RCC 7860 (cell line): ENCODE results near the gene RAB5B.

Source experiments
- DNase-seq: peaks from one replicate; pipeline ENCODE4 v3.0.0-alpha.2; 2015; ENCODE audit warnings: low spot score
- FAIRE-seq: peaks from 2 replicates; lab custom pipeline; 2012; peaks lifted over from hg19 to GRCh38; lab: Jason Lieb, UNC

Gene RAB5B, protein sequence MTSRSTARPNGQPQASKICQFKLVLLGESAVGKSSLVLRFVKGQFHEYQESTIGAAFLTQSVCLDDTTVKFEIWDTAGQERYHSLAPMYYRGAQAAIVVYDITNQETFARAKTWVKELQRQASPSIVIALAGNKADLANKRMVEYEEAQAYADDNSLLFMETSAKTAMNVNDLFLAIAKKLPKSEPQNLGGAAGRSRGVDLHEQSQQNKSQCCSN

DNA sequence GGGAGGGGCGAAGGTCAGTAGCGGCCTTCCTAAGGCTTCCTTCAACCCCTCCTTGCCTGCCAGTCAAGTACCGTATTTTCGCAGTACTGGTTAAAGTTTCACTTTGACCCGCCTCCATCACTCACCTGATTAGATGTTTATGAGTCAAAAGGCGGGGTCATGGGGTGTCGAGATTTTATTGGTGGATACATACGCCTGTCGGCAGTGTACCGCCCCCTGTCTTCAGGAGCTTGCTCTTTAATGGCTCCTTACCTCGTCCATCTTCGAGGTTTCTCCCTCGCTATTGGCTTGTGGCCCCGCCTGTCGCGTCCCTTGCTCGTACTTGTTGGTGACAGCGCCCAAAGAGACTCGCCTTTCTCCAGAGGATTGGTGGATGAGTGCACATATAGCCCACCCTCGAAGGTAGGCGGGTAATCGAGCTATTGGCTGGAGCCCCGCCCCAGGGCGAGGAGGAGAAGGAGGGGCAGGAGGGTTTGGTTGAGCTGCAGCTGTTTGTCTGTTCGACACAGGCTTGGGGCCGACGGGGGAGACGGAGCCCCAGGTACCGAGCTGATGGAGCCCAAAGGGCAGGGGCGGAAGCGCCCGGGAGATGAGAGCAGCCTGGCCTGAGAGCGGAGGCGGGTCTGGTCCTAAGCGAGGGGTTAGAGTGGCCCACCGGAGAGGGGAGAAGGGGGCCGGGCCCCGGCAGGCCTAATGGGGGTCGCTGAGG is at the start of gene RAB5B:
TSS of gene RAB5B (plus strand) at position 480 of the 709 bp plus-strand sequence. CDS start 12,883 bp downstream, outside the sequence.
- DNase-seq (peak; percentile 100), FAIRE-seq (peak; percentile 96)

DNA sequence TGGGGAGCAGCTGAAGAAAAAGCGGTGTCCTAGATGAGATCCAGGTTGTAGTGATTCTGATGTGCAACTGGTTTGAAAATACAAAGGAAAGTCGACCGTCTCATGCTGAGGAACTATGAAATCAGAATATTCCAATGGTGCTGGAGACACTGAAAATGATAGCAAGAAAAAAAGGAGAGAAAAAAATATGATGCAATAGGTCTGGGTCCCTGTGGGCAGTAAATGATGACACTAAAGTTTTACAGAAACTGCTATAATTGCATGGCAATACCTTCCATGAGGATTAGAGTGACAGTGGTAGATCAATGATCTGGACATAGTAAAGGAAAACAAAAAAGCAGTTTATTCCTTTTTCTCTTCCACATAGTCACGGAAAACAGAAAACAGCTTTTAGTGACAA is 48.5 kb upstream of the RAB5B start:
- no peak for FAIRE-seq
- DNase-seq, result no peak

DNA sequence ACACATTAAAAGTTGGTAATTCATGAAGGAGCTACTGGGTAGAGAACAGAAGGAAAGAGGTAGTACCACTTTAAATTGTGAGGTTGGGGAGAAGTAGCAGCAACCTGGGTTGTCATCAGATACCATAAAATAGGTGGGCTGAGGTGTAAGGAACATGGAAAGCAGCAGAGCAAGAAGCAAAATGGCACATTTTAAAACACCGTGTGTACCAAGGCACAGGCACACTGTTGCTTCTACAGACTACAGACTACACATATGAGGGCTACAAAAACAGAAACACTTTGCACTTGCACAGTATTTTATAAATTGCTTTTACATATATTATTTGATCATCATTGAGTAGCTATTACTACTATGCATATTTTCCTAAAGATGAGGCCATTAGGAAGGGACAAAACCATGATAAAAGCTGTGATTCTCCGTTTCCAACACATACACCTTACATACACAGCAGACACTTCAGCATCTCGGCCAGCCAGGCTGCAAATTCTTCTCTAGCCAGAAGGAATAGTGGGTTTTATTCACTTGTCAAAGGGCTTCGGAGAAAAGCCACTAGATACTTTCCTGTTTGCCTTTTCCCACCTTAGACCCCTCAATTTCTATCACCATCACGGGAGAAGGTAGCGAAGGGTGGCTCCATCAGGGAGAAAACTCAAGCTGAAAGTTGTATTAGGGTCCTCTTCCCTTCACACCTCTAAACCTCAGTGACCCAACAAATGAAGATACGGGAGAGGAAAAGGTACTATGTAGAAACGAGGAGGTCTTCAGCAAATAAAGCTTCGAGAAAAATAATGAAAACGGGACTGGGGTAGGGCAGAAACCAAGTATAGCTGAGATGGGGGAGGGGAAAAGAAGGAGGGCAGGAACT is 47.8 kb upstream of the RAB5B start:
- no peak for FAIRE-seq
- DNase-seq, result no peak

DNA sequence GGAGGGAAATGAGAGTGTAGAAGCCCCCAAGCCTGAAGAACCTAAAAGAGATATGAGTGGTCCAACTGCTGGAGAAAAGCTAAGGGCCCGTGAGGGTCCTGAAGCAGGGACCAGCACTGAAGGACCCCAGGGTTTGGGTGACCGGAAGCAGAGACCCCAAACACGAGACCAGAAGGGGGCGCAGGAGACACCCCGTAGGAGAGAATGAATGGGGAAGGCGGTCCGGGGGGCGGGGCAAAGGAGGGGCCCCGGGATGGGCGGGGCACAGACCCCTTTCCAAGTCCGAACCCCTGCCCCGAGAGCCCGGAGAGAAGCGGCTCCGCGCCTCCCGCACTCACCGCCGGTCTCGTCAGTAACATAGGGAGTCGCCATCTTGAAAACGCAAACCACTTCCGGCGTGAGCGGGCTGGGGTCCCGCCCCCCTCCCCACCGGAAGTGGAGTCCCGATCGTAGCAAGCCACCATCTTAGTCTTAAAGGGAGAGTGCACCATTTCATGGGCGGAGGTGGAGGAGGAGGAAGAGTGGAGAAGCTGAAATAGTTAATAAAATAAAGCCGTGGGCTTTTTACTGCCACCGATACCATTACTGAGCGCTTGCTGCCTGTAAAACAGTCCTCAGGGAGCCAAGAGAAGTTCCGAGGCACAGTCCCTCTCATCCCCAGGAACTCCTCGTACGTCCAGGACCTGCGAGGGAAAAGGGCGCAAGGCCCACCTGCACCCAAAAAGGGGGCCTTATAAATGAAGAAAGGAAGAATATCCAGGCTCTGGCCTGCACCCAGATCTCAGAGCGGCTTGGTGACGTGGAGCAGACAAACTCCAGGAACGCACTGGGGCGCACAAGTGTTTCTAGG is 46.9 kb upstream of the RAB5B start:
- DNase-seq (peak; percentile 81), FAIRE-seq (peak; percentile 12)

DNA sequence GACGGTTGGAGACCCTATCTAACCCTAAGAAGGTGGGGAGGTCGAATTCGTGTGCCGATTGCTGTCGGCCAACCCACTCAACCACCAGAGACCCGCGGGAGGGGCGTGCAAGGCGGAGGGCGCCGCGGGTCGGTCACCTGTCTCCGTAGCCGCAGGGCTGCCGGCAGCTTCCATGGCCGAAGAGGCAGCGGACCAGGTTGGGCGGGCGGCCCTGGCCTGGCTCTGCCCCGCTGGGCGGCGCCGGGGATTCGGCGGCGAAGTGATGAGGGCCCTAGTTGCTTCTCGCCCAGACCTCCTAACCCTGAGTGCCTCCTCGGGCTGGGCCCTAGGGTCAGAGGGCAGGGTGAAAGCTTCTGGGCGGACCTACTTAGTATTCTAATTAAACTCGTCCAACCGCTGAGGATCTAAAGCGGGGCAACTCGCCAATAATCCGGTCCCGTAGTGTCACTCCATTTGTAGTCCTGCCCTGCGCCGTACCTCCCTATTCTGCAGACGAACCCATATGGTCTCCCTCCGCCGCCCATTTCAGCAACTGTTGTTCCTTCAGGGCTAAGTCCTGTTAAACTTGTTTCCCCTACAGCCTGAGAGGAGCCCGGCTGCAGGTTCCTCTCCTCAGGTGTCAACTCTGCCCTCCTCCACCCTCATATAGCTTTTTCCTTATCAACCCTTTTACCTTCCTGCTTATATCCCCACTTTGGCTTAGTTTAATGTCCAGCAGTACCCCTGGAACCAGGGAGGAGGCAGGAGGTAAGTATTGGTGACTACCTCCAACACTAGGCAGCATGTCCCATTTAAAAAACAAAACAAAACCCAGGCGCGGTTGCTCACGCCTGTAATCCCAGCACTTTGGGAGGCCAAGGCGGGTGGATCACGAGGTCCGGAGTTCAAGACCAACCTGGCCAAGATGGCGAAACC is 46.0 kb upstream of the RAB5B start, which contains the start of gene PYM1:
TSS of gene PYM1 (minus strand) at position 307 of the 915 bp plus-strand sequence. CDS start at position 174, 133 bp downstream.
- FAIRE-seq, result no peak

DNA sequence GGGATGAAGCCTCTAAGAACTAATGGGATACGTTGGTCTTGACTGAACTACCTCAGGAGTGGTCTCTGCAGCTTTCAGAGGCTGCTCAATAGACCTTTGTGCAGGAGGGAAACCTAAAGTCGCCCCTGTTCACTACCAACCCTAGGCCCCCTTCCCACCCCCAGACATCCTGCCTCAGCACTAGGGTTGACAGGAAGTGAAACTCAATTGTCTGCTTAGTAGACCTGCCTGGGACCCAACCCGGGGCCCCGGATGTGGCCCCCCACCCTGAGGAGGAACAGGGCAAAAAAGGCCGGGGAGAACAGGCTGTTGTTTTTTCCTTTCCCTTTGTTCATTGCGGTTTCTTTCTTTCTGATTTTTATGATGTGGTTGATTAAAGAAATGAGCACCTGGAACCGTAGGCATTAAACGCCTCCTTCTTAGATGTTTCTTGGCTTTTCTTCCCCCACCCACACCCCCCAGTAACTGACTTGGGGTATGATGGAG is 44.5 kb upstream of the RAB5B start:
- FAIRE-seq (no peak), DNase-seq (no peak)

More for the DNA sequence above, 46.0 kb upstream of the RAB5B start, which contains the start of gene PYM1:
- DNase-seq, result peak; percentile 50

DNA sequence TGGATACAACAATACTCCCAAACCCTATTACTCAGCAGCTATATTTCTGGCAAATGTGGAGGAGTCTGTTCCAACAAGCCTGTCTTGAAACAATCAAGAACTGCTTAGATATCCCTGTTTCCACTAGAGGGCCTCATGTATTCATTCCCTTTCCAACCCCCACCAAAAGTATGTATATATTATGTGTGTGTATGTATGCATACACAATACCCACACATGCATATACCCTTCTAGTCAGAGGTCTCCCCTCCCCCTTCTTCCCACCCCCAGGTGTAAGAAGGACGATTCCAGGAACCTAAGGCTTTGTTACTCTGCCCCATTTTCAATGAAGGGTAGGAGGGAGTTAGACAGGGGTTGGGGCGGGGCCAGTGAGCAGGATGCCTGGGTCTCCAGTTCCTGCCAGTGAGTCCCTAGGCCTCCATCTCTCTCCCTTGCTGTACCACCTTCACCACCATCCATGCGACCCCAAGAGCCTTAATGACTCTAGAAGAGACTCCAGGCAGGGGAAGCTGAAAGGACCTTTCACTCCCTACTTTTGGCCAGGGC is 43.0 kb upstream of the RAB5B start, which contains the start of gene DGKA:
TSS of gene DGKA (plus strand) at position 392 of the 546 bp plus-strand sequence. CDS start 5,342 bp downstream, outside the sequence.
- DNase-seq (peak; percentile 31), FAIRE-seq (no peak)

DNA sequence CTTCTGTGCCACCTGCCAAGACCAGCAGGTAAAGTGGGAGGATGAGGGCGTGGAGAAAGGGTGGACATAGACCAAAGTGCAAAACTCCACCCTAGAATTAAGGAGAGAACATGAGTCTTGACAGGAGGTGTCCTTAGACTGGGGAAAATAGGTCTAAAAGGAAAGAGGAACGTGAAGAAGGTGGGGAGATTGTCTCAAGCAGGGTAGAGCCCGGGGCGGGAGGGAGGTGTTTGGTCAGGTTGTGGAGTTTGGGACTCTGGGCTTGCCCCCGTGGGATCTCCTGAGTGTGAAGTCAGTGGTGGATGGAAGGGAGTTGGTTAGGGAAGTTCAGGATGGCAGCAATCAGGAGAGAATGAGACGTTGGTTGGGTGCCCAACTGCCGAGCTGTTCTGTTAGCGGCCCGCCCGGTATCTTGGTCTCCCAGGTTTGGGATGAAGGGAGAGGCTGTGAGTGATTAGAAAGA is 42.5 kb upstream of the RAB5B start:
- no peak for FAIRE-seq

DNA sequence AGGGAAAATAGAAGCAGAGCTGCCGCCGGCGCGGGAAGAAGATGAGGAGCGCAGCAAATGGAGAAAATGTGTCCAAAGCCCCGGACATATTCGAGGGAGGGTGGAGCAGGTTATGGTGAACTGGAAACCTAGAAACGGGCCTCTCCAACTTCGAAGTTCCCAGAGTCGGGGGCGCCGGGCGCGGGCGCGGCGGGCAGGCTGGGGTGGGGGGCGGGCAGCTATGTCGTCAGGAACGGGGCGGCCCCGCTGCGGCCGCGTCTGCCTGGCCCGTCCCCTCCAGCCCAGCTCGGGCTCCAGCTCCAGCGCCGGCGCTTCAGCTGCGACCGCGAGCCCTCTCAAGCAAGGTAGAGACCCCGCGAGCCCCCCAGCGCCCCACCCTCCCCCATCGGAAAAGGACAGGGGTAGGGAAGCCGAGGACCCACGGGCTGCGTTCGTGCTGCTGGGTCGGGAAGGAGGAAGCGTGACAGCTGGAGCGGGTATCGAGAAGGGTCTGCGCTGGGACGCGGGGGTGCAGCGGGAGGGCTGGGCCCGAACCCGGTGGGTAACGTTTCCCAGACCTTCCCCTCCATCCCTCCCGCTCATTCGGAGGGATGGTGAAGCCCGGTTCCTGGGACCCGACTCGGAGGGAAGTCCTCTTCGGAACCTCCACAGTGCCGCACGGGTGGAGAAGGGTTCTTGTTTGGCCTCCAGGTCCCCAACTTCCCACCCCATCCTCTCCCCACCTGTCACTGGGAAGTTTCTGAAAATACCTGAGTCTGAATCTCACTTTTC is 41.9 kb upstream of the RAB5B start:
- FAIRE-seq (no peak), DNase-seq (no peak)

More for the DNA sequence above, 42.5 kb upstream of the RAB5B start:
- no peak for DNase-seq

DNA sequence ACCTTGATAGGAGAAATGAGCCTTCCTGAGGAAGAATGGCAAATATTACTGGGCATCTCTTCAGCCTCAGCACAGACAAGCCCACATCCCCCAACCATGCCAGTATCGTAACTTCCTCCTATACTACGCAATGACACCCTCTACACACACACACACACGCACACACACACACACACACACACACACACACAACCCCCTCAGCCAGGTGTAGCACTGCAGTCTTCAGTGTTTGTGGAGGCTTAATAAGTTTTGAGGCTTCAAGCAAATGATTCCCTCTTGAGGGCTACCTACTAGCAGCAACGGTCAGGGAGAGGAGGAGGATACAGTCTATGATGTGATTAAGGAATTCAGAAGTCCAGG is 41.3 kb upstream of the RAB5B start:
- FAIRE-seq (no peak), DNase-seq (no peak)

DNA sequence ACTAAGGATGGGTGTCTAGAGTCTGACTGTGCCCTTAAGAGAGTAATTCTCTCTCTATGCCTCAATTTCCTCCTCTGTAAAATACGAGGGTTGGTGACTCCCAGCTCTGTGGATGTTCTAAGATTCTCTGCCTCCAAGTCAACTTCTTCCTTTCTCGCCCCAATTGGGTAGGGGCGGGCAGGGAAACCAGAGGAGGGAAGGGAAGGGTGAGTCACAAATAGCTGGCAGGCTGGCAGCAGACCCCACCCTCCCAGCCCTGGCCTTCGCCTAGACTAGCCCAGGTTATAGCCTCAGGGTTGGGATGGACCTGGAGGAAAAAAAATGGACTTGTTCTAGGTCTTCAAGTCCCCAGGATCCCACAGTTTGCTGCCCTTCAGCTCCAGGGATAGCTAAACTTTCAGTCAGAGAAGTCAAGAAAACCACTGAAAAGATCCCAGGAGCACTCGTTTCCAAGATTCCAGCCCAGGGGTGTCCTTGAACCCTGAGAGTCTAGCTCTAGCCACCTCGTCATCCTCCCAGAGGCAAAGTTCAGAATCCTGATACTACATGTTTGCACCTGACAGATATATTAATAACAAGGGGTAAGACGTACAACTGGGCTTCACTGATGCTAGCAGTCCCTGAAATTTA is 40.6 kb upstream of the RAB5B start:
- FAIRE-seq (no peak), DNase-seq (peak; percentile 24)

DNA sequence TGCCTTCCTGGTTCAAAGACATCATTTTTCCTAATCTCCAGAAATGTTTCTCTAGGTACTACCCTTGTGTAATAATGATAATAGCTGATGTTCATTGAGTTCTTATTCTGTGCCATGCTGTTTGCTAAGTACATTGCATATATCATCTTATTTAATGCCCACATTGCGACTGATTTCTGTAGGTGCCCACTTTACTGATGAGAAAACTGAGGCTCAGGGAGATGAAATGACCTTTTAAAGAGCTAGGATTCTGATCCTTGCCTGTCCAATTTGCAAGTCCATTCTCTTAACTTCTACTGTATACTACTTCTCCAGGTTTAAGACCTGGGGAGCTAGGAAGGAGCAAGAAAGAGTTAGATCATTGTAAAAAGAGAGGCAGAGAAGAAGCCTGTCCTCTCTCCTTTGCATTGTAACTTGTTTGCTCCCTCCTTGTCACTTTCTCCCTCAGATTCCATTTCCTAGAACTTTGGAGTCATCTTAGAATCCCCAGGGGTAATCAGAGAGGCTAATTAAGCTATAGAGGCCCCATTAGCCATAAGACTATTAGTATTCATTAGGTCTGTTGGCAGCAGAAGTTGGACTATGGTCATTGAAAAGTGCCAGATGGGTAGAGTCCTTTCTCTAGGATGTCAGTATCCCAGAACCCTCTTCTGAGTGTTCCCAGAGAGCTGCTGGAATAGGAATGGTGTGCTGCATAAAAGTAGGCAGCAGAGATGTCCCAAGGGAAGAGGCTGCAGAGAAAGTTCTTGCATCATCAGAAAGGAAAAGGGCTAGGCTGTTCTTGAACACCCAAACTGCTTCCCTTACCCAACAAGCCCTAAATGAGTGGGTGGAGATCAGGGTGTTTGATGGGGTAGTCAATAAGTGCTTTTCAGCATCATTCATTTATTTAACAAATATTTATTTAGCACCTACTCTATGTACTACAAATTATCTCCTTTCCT is 39.8 kb upstream of the RAB5B start:
- no peak for FAIRE-seq
- DNase-seq, result no peak

DNA sequence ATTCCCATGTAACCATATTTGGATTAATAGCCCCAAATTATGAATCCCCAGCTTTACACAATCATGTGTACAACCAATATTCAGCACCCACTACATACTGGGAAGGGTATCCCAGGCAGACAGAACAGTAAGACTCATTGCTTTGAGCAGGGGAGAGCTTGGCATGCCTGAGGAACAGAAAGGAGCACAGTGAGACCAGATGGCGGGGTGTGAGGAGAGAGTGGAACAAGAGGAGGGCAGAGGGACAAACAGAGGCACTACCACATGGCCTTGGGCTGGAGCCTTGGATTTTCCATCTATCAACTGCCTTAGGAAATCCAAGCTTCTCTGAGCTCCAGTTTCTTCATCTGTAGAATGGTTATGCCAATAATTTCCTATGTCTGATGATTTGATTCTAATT is 39.1 kb upstream of the RAB5B start:
- FAIRE-seq (no peak), DNase-seq (no peak)

DNA sequence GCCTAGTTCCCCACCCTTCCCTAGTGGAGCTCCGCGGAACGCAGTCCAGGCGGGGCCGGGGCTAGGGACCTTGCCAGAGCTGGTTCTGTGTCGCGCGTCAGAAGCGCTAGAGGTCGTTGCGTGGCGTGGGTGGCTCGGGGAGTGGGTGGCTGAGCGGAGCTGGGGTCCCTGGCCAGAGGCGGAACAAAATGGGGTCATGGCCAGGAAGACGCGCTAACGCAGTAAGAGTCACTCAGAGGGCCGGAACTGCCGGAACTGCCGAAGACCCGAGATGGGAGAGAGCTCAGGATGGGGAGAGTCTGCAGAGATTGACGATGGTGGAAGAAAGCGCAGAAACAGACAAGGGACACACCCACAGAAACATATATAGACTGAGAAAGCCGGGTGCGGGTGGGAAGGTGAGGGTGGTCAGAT is 38.1 kb upstream of the RAB5B start:
- DNase-seq (no peak), FAIRE-seq (no peak)

DNA sequence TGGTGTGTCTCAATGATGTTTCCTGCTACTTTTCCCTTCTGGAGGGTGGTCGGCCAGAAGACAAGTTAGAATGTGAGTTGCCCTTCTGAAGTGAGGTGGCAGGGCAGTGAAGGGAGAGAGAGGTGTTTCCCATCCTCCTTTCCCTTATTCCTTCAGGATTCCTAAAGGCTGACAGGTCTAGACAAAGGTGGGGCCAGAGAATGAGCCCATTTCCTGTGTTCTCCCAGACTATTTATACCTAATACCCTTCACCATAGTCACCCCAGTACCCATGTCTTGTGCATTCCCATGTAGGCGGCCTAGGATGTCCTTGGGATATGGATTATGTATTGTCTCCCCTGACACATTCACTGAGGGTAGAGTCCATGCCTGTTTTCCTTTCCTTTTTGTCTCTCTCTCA is 35.9 kb upstream of the RAB5B start:
- DNase-seq (no peak), FAIRE-seq (no peak)

DNA sequence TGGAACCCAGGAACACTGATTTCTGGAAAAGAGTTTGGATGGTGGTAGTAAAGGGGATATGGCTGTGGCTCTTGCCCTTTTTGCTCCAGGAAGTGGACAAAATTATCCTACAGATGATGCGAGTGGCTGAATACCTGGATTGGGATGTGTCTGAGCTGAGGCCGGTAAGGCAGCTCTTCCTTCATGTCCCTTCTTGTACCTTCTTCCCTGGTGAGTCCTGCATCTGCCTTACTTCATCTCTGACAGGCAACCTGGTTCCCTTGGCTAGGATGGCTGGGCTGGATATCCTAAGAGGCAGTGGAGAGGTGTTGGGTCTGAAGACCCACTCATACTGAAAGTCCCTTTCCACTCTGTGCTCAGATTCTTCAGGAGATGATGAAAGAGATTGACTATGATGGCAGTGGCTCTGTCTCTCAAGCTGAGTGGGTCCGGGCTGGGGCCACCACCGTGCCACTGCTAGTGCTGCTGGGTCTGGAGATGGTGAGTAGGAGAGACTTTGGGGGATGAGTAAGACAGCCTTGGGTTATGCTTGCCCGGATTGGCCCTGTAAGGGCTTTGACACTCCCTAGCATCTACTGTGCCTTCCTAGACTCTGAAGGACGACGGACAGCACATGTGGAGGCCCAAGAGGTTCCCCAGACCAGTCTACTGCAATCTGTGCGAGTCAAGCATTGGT is 34.9 kb upstream of the RAB5B start:
- FAIRE-seq (no peak), DNase-seq (no peak)
